LNCaP clone FGC (cell line): ENCODE measurements around the gene SLC7A10.
"Not testable (repeated sequence)": the region's sequence is repeated elsewhere in the genome, so short reads cannot be mapped to it uniquely, and the experiment has no call there.

Source experiments
- DNase-seq: peaks from one replicate; pipeline ENCODE4 v3.0.0-alpha.2; 2011; ENCODE audit warnings: low read depth
- H3K4me3 ChIP-seq: 2 replicates; pipeline ENCODE4 v1.5.1; 2011; ENCODE audit warnings: mild to moderate bottlenecking, low read depth, low read length, control low read depth
- TF ChIP-seq, protein P1 (sequence below): IDR thresholded peaks from 2 replicates; pipeline ENCODE4 v1.5.1; 2012; ENCODE audit warnings: mild to moderate bottlenecking; ENCODE audit not compliant: control insufficient read depth, insufficient read depth; ENCODE audit errors: extremely low read depth

Gene SLC7A10

DNA sequence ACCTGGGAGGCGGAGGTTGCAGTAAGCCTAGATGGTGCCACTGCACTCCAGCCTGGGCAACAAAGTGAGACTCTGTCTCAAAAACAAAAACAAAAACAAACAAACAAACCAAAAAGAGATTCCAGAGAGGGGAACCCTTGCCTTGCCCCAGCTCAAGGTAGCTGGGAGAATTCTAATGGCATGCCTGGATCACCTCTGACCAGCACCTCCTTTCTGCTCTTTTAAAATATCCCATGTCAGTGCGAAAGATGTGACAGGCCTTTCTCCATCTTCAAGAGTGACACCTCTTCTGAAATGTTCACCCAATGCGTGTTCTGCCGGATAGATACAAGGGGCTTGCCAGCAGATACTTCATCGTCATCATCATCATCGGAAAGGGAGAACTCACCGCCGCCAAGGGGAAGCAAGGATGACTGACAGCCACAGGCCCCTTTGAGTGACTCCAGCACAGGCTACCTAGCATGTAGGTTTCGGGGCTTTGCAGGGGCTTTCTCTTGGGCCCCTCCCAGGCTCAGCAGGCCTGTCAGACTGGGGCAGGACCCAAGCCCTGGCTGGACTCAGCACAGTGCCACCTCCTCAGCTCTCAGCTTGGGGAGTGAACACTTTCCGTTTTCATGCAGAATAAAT, 50.4 kb downstream of the SLC7A10 start:
- no peak for DNase-seq
- H3K4me3 ChIP-seq = peak overlapping the region; percentile 92
- TF ChIP-seq, protein P1, sequence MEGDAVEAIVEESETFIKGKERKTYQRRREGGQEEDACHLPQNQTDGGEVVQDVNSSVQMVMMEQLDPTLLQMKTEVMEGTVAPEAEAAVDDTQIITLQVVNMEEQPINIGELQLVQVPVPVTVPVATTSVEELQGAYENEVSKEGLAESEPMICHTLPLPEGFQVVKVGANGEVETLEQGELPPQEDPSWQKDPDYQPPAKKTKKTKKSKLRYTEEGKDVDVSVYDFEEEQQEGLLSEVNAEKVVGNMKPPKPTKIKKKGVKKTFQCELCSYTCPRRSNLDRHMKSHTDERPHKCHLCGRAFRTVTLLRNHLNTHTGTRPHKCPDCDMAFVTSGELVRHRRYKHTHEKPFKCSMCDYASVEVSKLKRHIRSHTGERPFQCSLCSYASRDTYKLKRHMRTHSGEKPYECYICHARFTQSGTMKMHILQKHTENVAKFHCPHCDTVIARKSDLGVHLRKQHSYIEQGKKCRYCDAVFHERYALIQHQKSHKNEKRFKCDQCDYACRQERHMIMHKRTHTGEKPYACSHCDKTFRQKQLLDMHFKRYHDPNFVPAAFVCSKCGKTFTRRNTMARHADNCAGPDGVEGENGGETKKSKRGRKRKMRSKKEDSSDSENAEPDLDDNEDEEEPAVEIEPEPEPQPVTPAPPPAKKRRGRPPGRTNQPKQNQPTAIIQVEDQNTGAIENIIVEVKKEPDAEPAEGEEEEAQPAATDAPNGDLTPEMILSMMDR = no peak

GRCh38 chr19:33174186-33174585, 51.5 kb downstream of the SLC7A10 start:
- TF ChIP-seq, protein P1 = no peak
- no peak overlapping the region for H3K4me3 ChIP-seq
- DNase-seq = no peak

DNA sequence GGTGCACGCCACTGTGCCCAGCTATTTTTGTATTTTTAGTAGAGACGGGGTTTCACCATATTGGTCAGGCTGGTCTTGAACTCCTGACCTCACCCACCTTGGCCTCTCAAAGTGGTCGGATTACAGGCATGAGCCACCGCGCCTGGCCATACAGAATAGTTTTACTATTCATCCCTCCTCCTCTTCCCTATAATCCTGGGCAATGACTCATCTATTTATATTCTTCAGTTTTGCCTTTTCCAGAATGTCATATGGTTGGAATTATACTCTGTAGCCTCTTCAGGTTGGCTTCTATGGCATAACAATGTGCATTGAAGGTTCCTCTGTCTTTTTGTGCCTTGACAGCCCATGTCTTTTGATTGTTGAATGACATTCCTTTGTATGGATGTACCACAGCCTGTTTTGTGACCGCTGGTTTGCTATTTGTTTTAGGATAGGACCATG, 53.7 kb downstream of the SLC7A10 start:
- no peak overlapping the region for H3K4me3 ChIP-seq
- TF ChIP-seq, protein P1 = no peak
- DNase-seq = no peak

DNA sequence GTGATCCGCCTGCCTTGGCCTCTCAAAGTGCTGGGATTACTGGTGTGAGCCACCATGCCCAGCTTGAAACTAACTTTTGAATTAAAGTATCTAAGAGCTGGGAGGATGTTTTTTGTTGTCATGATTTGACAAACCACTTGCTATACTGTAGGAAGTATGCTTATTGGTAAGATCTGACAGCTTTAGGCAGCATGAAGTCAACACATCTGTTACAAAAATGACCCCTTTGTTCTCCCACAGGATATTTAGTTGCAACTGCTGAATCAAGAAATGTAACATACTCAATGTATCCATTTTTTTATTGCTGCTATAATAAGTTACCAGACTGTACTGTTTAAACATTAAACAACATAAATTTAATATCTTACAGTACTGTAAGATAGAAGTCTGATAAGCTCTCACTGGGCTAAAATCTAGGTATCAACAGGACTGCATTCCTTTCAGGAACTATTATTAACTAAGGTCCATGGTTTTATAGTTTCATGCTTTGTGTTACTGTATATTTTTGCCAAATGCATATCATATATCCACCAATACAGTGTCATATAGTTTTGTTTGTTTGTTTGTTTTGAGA, 54.3 kb downstream of the SLC7A10 start:
- DNase-seq = peak; percentile 72
- H3K4me3 ChIP-seq = peak overlapping the region; percentile 12; the same call in 1 of the 2 replicates
- TF ChIP-seq, protein P1 = no peak

- TF ChIP-seq, protein P1 = no peak
Measured at GRCh38 chr19:33168528-33168927, 57.1 kb downstream of the SLC7A10 start.

GRCh38 chr19:33167438-33167837, 58.2 kb downstream of the SLC7A10 start:
- DNase-seq = no peak
- TF ChIP-seq, protein P1 = no peak
- no peak overlapping the region for H3K4me3 ChIP-seq

More at GRCh38 chr19:33168528-33168927, 57.1 kb downstream of the SLC7A10 start:
- H3K4me3 ChIP-seq = no peak overlapping the region
- no peak for DNase-seq

DNA sequence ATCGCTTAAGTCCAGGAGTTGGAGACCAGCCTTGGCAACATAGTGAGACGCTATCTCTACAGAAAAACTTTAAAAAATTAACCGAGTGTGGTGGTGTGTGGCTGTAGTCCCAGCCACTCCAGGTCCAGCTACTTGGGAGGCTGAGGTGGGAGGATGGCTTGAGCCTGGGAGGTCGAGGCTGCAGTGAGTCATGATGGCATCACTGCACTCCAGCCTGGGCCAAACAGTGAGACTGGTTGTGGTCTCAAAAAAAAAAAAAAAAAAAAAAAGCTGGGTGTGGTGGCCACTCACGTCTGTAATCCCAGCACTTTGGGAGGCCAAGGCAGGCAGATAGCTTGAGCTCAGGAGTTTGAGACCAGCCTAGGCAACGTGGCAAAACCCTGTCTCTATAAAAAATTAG, 59.6 kb downstream of the SLC7A10 start:
- not testable (repeated sequence) for H3K4me3 ChIP-seq, DNase-seq
